HG03196 (cell line): ENCODE data around the gene LHB.
"Not testable (repeated sequence)": the region's sequence is repeated elsewhere in the genome, so short reads cannot be mapped to it uniquely, and the experiment has no call there.

Experiments used
- ATAC-seq: cut with Tn5 transposase; IDR thresholded peaks from one replicate; pipeline ENCODE4 v1.9.1; 2021; ENCODE audit not compliant: unreplicated experiment

The LHB gene

GRCh38 chr19:49017041-49017665, at the start of gene LHB:
Gene LHB, minus strand, starts transcription at chr19:49017091. Its CDS starts 10 bp downstream, at chr19:49017081.
- ATAC-seq: no peak

- no peak for ATAC-seq
Observed at GRCh38 chr19:49065905-49066512, 49.1 kb upstream of the LHB start.

GRCh38 chr19:49064768-49065611, 48.1 kb upstream of the LHB start, which contains the start of gene NTF4:
Gene NTF4, minus strand, starts transcription at chr19:49064818. Its CDS starts 2,821 bp downstream, at chr19:49061997.
- no peak for ATAC-seq

- no peak for ATAC-seq
Observed at GRCh38 chr19:49064029-49064629, 47.2 kb upstream of the LHB start.

DNA sequence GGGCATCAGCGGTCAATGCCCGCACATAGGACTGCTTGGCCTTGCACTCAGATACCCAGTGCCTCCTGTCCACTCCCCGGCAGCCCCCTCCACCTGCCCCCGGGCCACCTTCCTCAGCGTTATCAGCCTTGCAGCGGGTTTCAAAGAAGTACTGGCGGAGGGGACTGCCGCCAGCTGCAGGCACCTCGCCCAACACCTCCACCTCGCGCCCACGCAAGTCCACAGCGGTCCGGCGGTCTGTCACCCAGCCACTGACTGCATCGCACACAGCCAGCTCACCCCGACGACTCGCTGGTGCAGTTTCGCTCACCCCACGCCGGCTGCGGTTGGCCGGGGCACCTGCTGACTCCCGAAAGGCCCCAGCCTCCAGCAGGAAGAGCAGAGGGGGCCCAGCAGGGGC, 44.6 kb upstream of the LHB start:
- no peak for ATAC-seq

GRCh38 chr19:49061000-49061399, 44.1 kb upstream of the LHB start:
- ATAC-seq: no peak

- ATAC-seq: no peak
Observed at GRCh38 chr19:49059053-49059452, 42.2 kb upstream of the LHB start.

DNA sequence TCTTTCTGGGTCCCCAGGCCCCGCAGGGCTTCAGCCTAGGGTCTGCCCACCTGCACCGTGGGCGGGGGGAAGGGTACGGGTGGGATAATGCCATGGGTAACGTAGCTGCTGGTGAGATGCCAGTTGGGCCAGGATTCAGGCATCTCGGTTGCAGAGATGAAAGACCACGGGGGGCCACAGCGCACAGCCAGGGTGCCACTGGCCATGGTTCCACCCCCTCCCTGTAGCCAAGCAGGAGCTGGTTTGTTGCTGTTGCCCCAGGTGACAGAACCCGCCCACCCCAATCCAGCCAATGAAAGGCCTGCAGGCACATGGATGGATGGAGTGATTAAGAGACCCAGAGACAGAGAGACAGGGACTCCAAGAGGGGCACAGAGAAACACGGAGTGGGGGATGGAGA, 41.7 kb upstream of the LHB start:
- no peak for ATAC-seq

GRCh38 chr19:49057636-49058234, 40.8 kb upstream of the LHB start, which contains the start of gene CGB7:
Gene CGB7, minus strand, starts transcription at chr19:49057749. Its CDS starts 2,374 bp downstream, at chr19:49055375.
- ATAC-seq: no peak

DNA sequence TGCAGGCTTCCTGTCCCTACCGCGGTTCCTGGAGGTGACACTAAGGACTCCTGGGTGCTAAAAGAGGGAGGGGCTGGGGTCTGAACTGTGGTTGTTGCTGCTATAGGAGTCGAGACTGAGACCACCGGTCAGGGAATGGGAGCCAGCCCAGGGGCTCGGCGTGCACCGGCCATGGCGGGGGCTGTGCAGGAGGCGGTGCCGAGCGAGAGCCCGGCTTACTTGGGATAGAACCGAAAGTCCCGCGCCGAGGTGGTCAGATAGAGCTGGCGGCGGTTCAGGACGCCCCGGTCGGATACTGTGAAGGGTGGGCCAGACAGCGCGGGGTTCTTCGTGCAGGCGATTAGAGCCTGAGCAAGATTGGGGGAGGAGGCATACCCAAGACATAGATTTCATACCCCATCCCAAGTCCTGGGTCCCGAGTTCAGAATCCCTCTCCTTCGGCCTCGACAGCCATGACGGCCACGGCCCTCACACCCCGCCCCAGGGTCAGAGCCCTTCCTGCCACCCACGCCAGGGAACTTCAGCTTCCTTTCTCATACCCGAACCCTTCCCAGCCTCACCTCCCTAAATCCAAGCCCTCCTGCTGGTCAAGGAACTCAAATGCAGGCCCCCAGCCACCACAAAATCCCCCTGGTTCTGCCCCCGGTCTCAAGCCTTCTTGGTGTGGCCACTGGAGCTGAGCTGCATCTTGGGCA, 40.2 kb upstream of the LHB start:
- ATAC-seq: not testable (repeated sequence)

GRCh38 chr19:49056101-49056901, 39.4 kb upstream of the LHB start:
- no peak for ATAC-seq

DNA sequence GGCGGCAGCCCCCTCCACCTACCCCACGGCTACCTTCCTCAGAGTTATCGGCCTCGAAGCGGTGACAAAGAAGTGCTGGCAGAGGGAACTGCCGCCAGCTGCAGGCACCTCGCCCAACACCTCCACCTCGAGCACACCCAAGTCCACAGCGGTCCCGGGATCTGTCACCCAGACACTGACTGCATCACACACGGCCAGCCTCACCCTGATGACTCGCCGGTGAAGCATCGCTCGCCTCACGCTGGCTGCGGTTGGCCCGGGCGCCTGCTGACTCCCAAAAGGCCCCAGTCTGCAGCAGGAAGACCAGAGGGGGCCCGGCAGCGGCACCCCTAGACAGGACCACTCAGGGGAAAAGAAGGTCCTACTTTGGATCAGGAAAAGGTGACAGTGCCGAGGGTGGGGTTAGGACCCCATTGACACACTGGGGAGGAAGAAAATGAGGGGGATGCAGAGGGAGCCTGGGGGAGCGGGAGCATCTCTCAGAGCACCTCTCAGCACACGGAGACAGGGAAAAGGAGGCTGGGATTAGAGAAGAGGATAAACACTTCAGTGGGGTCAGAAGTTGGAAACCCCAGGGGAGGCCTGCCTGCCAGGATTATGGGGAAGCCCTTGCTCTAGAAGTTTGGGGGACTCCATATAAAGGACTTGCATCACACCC, 33.6 kb upstream of the LHB start:
- ATAC-seq: not testable (repeated sequence)

- not testable (repeated sequence) for ATAC-seq
Observed at GRCh38 chr19:49049834-49050233, 32.9 kb upstream of the LHB start.

DNA sequence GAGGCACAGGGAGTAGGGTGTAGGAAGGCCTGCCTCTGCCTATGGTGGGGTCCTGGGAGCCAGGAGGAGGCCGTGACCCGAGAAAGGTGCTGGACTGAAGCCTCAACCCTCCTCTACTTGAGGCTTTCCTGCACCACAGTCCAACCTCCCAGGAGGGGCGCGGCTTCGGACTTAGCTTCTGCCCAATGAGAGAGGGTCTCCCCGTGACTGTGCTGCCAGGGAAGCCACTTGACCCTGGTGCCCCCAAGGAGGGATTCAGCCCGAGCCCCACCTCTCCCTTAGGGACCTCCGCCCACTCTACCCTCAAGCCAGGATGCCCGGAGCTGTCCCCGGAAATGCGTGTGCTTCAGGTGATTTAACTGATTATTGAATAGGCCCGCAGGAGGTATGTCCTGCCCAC, 32.1 kb upstream of the LHB start, which contains the start of gene CGB8:
TSS of gene CGB8 (minus strand) at position 101 of the 400 bp plus-strand sequence. CDS start 372 bp downstream, outside the sequence.
- not testable (repeated sequence) for ATAC-seq

DNA sequence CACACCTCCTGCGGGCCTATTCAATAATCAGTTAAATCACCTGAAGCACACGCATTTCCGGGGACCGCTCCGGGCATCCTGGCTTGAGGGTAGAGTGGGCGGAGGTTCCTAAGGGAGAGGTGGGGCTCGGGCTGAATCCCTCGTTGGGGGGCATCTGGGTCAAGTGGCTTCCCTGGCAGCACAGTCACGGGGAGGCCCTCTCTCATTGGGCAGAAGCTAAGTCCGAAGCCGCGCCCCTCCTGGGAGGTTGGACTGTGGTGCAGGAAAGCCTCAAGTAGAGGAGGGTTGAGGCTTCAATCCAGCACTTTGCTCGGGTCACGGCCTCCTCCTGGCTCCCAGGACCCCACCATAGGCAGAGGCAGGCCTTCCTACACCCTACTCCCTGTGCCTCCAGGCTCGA, 26.7 kb upstream of the LHB start, which contains the start of gene CGB5:
TSS of gene CGB5 (plus strand) at position 301 of the 400 bp plus-strand sequence. CDS start 362 bp downstream, outside the sequence.
- ATAC-seq: not testable (repeated sequence)

DNA sequence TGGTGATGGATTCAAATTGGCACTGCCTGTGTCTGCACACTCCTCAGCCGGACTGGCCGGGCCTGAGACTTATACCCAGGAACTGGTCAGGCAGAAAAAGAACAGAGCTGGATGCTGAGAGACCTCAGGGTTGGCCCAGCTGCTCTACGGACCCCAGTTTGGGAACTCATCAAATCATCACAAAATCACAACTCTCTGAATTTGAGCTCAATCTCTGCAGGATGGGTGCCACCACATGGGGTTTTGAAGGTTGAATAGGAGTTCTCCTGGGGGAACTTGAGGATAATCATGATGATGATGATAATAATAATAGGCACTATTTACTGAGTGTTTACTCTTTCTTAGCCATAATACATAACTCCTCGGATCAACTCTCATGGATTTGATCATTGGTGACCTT, 25.8 kb upstream of the LHB start:
- not testable (repeated sequence) for ATAC-seq

- ATAC-seq: no peak
Observed at GRCh38 chr19:49042177-49042576, 25.3 kb upstream of the LHB start.

- not testable (repeated sequence) for ATAC-seq
Observed at GRCh38 chr19:49039736-49040135, 22.8 kb upstream of the LHB start.
